GM18873 (cell line): ENCODE data around the gene SLC7A8.

Source experiments
- ATAC-seq: cut with Tn5 transposase; IDR thresholded peaks from one replicate; pipeline ENCODE4 v1.9.1; 2021; ENCODE audit warnings: mild to moderate bottlenecking, moderate library complexity, moderate number of reproducible peaks; ENCODE audit not compliant: unreplicated experiment, low FRiP score

SLC7A8 gene

GRCh38 chr14:23136566-23137133, 46.8 kb downstream of the SLC7A8 start:
- no peak for ATAC-seq

GRCh38 chr14:23132970-23133369, 50.5 kb downstream of the SLC7A8 start:
- no peak for ATAC-seq

GRCh38 chr14:23131482-23131881, 52.0 kb downstream of the SLC7A8 start:
- ATAC-seq = no peak

GRCh38 chr14:23130871-23131270, 52.6 kb downstream of the SLC7A8 start:
- no peak for ATAC-seq

- no peak for ATAC-seq
These were observed 53.6 kb downstream of the SLC7A8 start for GRCh38 chr14:23129759-23130316.

- no peak for ATAC-seq
These were observed 54.3 kb downstream of the SLC7A8 start for GRCh38 chr14:23128969-23129758.

- no peak for ATAC-seq
These were observed 55.6 kb downstream of the SLC7A8 start for GRCh38 chr14:23127861-23128260.

- ATAC-seq = no peak
These were observed 56.7 kb downstream of the SLC7A8 start for GRCh38 chr14:23126548-23127278.

GRCh38 chr14:23125933-23126524, 57.4 kb downstream of the SLC7A8 start:
- ATAC-seq = no peak

GRCh38 chr14:23125011-23125410, 58.4 kb downstream of the SLC7A8 start:
- no peak for ATAC-seq

- no peak for ATAC-seq
These were observed 59.0 kb downstream of the SLC7A8 start for GRCh38 chr14:23124337-23124954.

- ATAC-seq = no peak
These were observed 60.0 kb downstream of the SLC7A8 start for GRCh38 chr14:23123419-23123818.

- no peak for ATAC-seq
These were observed 61.4 kb downstream of the SLC7A8 start for GRCh38 chr14:23122086-23122485.

- no peak for ATAC-seq
These were observed 62.1 kb downstream of the SLC7A8 start for GRCh38 chr14:23121361-23121771.

- peak; percentile 65 for ATAC-seq
These were observed 62.8 kb downstream of the SLC7A8 start for GRCh38 chr14:23120541-23121251.

- ATAC-seq = no peak
These were observed 63.8 kb downstream of the SLC7A8 start for GRCh38 chr14:23119363-23120327.

GRCh38 chr14:23118506-23119362, 64.7 kb downstream of the SLC7A8 start, which contains the start of gene CEBPE:
Gene CEBPE, minus strand, starts transcription at chr14:23119255. Its CDS starts 164 bp downstream, at chr14:23119091.
- ATAC-seq = no peak
